Posterior vena cava (tissue), 2 donors: Measurements from ENCODE around the gene STX2. TPM values are rescaled to one million over a fixed set of nuclear protein-coding genes. Genes with fewer than 3 reads are reported as not detected.
"Not testable (repeated sequence)": the region's sequence is repeated elsewhere in the genome, so short reads cannot be mapped to it uniquely, and the experiment has no call there.

ENCODE experiments used
- DNase-seq: peaks from one replicate; pipeline ENCODE4 v3.0.0-alpha.2; 2020; ENCODE audit warnings: low spot score
- intact Hi-C, 2 donors: fragments of 100-400 bp; cut with DNase I; formaldehyde crosslinking; loops; one replicate each; pipeline versions ENCODE4 v1.14.1 to v1.14.2; 2022 to 2023
- total RNA-seq, 2 donors: library from RNA; stranded (reverse); fragmentation: NEBNext Ultra II Directional; extraction: Animal tissue kit (Norgen Biotek cat#: 25700); gene quantifications; one replicate each; pipeline ENCODE4 v1.2.1, GENCODE V29; 2021
- donor health status: DM: yes; HTN: yes; CAD: no.
- donor health status: DM: yes; HTN: yes; CAD: no.

Gene STX2
- total RNA-seq, 2 donors from 2014 or later = 29.2 to 39.8 TPM

DNA sequence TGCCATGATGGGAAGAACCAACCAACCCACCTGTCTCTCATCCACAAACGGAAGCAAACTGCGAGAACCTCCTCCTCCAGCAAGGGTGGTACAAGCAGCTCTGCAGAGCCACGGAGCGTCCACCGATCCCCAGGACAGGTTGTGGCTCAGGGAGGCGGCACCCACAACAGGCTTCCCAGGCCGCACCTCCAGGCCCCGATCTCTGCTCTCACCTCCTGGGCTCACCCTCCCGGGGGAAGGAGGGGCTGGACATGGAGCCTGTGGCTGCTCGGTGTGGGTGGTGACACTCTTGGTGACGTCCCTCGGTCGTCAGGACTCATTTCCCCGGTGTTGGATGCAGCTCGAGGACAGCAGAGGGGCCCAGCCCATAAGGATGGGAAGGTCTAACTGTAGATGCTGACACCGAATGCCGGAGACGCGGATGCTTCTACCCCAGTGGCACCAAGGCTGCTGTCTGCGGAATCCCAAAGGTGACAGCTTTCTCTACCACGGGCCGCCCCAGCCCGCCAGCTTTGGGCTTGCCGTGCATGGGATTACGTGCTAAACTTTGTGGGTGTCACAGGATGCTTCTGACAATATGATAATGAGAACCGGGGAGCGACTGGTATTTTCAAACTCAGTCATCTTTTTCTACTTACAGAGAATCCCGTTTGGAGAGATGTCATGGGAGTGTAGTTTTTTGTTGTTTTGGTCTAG lies 58.0 kb downstream of the STX2 start:
- peak; percentile 79 for DNase-seq
- intact Hi-C loops = no loop called here

DNA sequence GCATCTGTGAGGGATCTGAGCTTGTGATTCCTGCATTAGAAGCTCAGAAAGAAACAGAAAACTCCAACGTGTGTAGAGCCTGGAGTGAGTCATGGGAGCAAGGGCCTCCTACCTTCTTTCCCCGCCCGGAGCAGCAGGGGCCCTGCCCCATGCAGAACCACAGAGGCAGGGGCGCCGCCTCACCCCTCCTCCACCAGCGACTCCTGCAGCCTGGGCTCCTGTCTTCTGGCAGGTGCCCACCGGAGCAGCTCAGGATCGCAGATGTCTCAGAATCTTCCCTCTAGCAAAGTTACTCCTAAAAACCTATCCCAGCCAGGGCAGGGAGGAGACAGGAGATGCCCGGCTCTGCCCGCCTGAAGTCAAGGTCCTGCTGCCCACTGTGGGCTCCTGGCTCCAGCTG lies 58.7 kb downstream of the STX2 start:
- DNase-seq = no peak
- intact Hi-C loops = no loop called here

GRCh38 chr12:130778776-130779175 lies 60.3 kb downstream of the STX2 start:
- intact Hi-C loops = no loop called here
- no peak for DNase-seq

DNA sequence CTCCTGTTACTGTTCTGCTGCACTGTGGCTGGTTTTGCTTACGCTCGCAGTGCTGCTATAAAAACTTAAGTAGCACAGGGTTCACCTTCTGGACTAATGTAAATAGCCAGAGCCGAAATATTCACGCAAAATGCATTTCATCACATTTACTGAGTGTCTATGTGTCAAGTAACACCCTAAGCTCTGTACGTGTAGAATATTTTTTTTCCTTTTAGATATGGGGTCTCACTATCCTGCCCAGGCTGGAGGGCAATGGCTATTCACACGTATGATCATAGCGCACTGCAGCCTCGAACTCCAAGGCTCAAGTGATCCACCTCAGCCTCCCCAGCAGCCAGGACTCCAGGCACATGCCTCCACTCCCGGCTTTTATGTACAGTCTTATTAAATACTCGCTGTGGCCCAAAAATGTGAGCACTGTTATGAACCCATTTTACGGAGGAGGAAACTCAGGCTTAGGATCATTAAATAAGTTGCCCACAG lies 62.2 kb downstream of the STX2 start:
- intact Hi-C loops = no loop called here
- no peak for DNase-seq

GRCh38 chr12:130775953-130776856 lies 62.8 kb downstream of the STX2 start:
- intact Hi-C loops = no loop called here
- peak; percentile 87 for DNase-seq

- intact Hi-C loops = no loop called here
- no peak for DNase-seq
These were observed 68.5 kb downstream of the STX2 start for GRCh38 chr12:130770413-130771028.

DNA sequence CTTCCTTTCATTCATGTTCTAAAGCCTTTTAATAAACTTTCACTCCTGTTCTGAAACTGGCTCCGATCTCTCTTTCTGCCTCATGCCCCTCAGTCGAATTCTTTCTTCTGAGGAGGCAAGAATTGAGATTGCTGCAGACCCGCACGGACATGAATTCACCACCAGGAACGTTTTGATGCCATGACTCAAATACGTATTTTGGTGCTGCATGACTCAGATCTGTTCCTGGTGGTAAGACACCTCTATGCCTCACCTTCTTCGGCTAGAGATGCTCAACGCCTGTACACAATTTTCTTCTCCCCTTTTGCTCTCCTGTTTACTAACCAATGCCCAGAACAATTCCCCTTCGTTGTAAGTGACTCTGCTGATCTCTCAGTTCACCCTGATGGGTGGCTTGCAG lies 70.9 kb downstream of the STX2 start:
- no peak for DNase-seq
- intact Hi-C loops = no loop called here

DNA sequence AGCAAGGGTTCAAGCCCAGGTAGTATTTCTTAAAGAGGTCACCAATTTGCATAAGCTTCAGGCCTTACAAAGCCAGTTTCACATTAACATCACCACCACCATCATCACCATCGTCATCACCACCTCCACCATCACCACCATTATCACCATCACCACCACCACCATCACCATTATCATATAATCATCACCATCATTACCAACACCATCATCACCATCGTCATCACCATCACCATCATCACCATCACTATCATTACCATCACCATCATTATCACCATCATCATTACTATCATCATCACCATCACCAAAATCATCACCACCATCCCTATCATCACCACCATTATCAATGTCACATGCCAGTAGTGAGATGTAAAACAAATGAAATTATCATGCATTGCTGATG lies 72.6 kb downstream of the STX2 start:
- no peak for DNase-seq
- intact Hi-C loops = no loop called here

DNA sequence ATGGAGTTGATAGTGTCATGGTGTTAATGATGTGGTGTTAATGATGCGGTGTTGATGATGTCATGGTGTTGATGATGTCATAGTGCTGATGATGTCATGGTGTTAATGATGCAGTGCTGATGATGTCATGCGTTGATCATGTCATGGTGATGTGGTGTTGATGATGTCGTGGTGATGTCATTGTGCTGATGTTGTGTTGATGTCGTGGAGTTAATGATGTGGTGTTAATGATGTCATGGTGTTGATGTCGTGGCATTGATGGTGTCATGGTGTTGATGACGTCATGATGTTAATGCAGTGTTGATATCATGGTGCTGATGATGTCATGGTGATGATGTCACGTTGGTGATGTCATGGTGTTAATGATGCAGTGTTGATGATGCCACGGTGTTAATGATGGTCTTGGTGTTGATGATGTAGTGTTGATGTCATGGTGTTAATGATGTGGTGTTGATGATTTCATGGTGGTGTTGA lies 73.8 kb downstream of the STX2 start:
- intact Hi-C loops = no loop called here
- no peak for DNase-seq

DNA sequence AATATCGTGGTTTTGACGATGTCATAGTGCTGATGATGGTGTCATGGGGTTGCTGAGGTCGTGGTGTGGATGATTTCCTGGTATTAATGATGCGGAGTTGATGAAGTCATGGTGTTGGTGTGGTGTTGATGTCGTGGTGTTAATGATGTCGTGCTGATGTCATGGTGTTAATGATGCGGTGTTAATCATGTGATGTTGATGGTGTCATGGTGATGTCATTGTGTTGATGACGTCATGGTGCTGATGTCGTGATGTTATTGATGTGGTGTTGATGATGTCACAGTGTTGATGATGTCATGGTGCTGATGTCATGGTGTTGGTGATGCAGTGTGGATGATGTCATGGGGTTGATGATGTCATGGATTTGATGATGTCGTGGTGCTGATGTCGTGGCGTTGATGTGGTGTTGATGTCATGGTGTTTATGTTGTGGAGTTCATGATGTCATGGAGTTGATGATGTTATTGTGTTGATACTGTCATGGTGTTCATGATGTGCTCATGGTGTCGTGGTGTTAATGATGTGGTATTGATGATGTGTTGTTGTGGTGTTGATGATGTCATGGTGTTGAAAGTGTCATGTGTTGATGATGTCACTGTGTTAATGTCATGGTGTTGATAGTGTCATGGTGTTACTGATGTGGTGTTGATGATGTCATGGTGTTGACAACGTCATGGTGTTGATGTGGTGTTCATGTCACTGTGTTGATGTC lies 74.4 kb downstream of the STX2 start:
- no peak for DNase-seq
- intact Hi-C loops = no loop called here

- intact Hi-C loops = no loop called here
- DNase-seq = no peak
These were observed 75.0 kb downstream of the STX2 start for GRCh38 chr12:130764073-130764472.

DNA sequence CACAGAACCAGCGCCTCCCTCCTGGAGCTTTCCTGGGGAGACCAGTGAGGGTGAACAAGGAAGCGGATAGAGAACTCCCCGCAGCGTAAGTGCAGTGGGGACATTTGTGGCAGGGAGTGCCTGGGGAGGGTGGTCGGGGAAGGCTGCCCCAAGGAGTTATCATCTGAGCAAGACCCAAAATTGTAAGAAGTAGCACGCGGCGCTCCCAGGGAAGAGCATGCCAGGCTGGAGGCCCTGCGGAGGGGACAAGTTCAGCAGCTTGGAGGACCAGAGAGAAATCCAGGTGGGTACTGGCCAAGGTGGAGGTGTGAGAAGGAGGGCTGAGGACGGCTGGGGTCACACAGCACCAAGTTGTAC lies 76.8 kb downstream of the STX2 start:
- intact Hi-C loops = no loop called here
- DNase-seq = peak; percentile 72

GRCh38 chr12:130761537-130762318 lies 77.3 kb downstream of the STX2 start:
- intact Hi-C loops = no loop called here
- DNase-seq = peak; percentile 81

GRCh38 chr12:130754234-130754901 lies 84.7 kb downstream of the STX2 start:
- intact Hi-C loops = no loop called here
- peak; percentile 14 for DNase-seq

- intact Hi-C loops = no loop called here
- DNase-seq = peak; percentile 58
These were observed 86.3 kb downstream of the STX2 start for GRCh38 chr12:130752692-130753230.

DNA sequence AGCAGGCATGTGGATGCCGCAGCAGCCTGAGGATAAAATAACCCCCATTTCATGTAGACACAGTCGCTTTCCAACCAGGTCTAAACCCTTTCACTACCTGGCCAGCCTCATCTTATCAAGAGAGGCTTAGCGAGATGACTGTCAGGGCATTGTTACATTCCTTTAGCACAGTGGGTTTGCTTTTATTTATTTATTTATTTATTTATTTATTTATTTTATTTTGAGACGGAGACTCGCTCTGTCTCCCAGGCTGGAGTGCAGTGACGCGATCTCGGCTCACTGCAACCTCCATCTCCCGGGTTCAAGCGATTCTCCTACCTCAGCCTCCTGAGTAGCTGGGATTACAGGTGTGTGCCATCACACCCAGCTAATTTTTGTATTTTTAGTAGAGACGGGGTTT lies 87.0 kb downstream of the STX2 start:
- DNase-seq = peak; percentile 16
- intact Hi-C loops = not testable (repeated sequence)

GRCh38 chr12:130748786-130749185 lies 90.3 kb downstream of the STX2 start:
- intact Hi-C loops = loop anchor here (5.0 to 10.0 kb wide), 3 partner anchors 694 to 814 kb away; no protein-coding TSS in a partner anchor
- no peak for DNase-seq
